SK-N-SH treated with all-trans-retinoic acid at 6 μM for 48 hours (cell line): Measurements from ENCODE around the gene UNC5B.

Experiments
- ATAC-seq: fragments of 200-7000 bp; cut with Tn5 transposase; 3 replicates; pipeline ENCODE4 v1.9.1; 2020; ENCODE audit warnings: mild to moderate bottlenecking, moderate library complexity
- ARNTL ChIP-seq: fragments of 450-650 bp; formaldehyde crosslinking; IDR thresholded peaks from 2 replicates; pipeline ENCODE4 v1.5.0; 2020; ENCODE audit warnings: low read depth, mild to moderate bottlenecking, moderate library complexity, borderline replicate concordance
- BACH2 ChIP-seq: fragments of 250-450 bp; sonication (Bioruptor Pico); IDR thresholded peaks from 2 replicates; pipeline ENCODE4 v1.9.0; 2021; ENCODE audit warnings: mild to moderate bottlenecking, borderline replicate concordance
- CSDC2 ChIP-seq: fragments of 250-450 bp; sonication (Bioruptor Pico); IDR thresholded peaks from 2 replicates; pipeline ENCODE4 v1.5.0; 2020; ENCODE audit warnings: mild to moderate bottlenecking, moderate library complexity
- ESRRG ChIP-seq: fragments of 250-450 bp; sonication (Bioruptor Pico); IDR thresholded peaks from 2 replicates; pipeline ENCODE4 v1.6.1; 2021; ENCODE audit warnings: mild to moderate bottlenecking
- GLIS3 ChIP-seq: fragments of 250-450 bp; sonication (Bioruptor Pico); IDR thresholded peaks from 2 replicates; pipeline ENCODE4 v1.5.0; 2020; ENCODE audit warnings: mild to moderate bottlenecking, moderate library complexity
- ISL1 ChIP-seq: fragments of 250-450 bp; sonication (Bioruptor Pico); IDR thresholded peaks from 2 replicates; pipeline ENCODE4 v2.1.2; 2022; ENCODE audit warnings: mild to moderate bottlenecking, moderate library complexity
- OSR1 ChIP-seq: fragments of 250-450 bp; sonication (Bioruptor Pico); IDR thresholded peaks from 2 replicates; pipeline ENCODE4 v1.8.0; 2022; ENCODE audit warnings: moderate library complexity, mild to moderate bottlenecking, inconsistent platforms
- PPARA ChIP-seq: fragments of 250-450 bp; sonication (Bioruptor Pico); IDR thresholded peaks from 2 replicates; pipeline ENCODE4 v1.5.0; 2020; ENCODE audit warnings: mild to moderate bottlenecking, borderline replicate concordance
- RARB ChIP-seq: fragments of 250-450 bp; sonication (Bioruptor Pico); IDR thresholded peaks from 2 replicates; pipeline ENCODE4 v1.8.0; 2021; ENCODE audit warnings: mild to moderate bottlenecking, moderate library complexity
- SNAI2 ChIP-seq: fragments of 250-450 bp; sonication (Bioruptor Pico); IDR thresholded peaks from 2 replicates; pipeline ENCODE4 v1.5.0; 2020; ENCODE audit warnings: mild to moderate bottlenecking, moderate library complexity
- TCF4 ChIP-seq: fragments of 250-450 bp; sonication (Bioruptor Pico); IDR thresholded peaks from 2 replicates; pipeline ENCODE4 v1.8.0; 2021; ENCODE audit warnings: mild to moderate bottlenecking, moderate library complexity, borderline replicate concordance
- TOX ChIP-seq: fragments of 250-450 bp; sonication (Bioruptor Pico); IDR thresholded peaks from 2 replicates; pipeline ENCODE4 v1.8.0; 2021; ENCODE audit warnings: mild to moderate bottlenecking, moderate library complexity, borderline replicate concordance
- ZC3H10 ChIP-seq: fragments of 250-450 bp; sonication (Bioruptor Pico); IDR thresholded peaks from 2 replicates; pipeline ENCODE4 v1.5.1; 2021; ENCODE audit warnings: mild to moderate bottlenecking, moderate library complexity
- ZFP3 ChIP-seq: fragments of 250-450 bp; sonication (Bioruptor Pico); IDR thresholded peaks from 2 replicates; pipeline ENCODE4 v1.5.0; 2020; ENCODE audit warnings: mild to moderate bottlenecking, moderate library complexity
- ZFP30 ChIP-seq: fragments of 450-650 bp; formaldehyde crosslinking; IDR thresholded peaks from 2 replicates; pipeline ENCODE4 v1.5.0; 2022; ENCODE audit warnings: mild to moderate bottlenecking, moderate library complexity
- ZNF565 ChIP-seq: fragments of 450-650 bp; formaldehyde crosslinking; conservative IDR thresholded peaks from 2 replicates; pipeline ENCODE4 v1.5.0; 2020; ENCODE audit warnings: low read depth, mild to moderate bottlenecking, moderate library complexity
- ZNF70 ChIP-seq: fragments of 450-650 bp; formaldehyde crosslinking; IDR thresholded peaks from 2 replicates; pipeline ENCODE4 v1.5.0; 2020; ENCODE audit warnings: mild to moderate bottlenecking, moderate library complexity
- ZNF8 ChIP-seq: fragments of 450-650 bp; formaldehyde crosslinking; IDR thresholded peaks from 2 replicates; pipeline ENCODE4 v1.5.0; 2020; ENCODE audit warnings: mild to moderate bottlenecking, moderate library complexity
- TF ChIP-seq, protein P1 (sequence below): fragments of 250-450 bp; sonication (Bioruptor Pico); IDR thresholded peaks from 2 replicates; pipeline ENCODE4 v1.8.0; 2021; ENCODE audit warnings: low read depth, mild to moderate bottlenecking, moderate library complexity, borderline replicate concordance
- TF ChIP-seq, protein P2 (sequence below): fragments of 250-450 bp; sonication (Bioruptor Pico); IDR thresholded peaks from 2 replicates; pipeline ENCODE4 v1.5.0; 2020; ENCODE audit warnings: mild to moderate bottlenecking, moderate library complexity
- TF ChIP-seq, protein P3 (sequence below): fragments of 250-450 bp; sonication (Bioruptor Pico); IDR thresholded peaks from 2 replicates; pipeline ENCODE4 v1.5.1; 2021; ENCODE audit warnings: mild to moderate bottlenecking, moderate library complexity
- TF ChIP-seq, protein P4 (sequence below): fragments of 250-450 bp; sonication (Bioruptor Pico); IDR thresholded peaks from 2 replicates; pipeline ENCODE4 v1.5.1; 2020; ENCODE audit warnings: low read depth, mild to moderate bottlenecking, moderate library complexity

UNC5B gene

DNA sequence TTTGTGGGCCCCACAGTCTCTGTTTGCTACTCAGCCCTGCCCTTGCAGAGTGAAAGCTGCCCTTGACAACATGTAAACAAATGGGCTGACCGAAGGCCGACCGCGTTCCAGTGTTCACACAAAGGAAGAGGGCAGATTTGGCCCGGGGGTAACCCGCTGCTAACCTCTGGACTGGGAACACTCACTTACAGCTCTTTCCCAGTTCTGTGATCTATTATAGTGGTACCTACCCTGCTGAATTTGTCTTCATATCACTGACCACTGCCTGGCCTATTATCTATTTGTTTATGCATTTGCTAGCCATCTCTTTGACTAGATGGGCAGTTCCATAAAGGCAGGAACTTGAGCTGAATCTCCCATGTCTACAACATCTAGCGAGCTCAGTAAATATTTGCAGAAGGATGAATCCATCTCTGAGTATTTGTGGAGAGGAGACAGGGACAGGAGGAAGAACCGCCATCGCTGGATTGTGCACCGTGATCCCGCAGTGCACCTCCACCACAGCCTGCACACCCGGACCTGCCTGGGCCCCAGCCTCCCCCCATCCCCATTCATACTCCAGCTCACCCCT, 121.9 kb downstream of the UNC5B start:
- TF ChIP-seq OSR1 (CRISPR knock-in tag) (no peak), BACH2 (CRISPR knock-in tag) (no peak), ESRRG (CRISPR knock-in tag) (no peak), ZNF565 (CRISPR knock-in tag) (no peak), SNAI2 (CRISPR knock-in tag) (no peak), ISL1 (no peak), ZNF8 (no peak), ARNTL (CRISPR knock-in tag) (no peak), ZC3H10 (CRISPR knock-in tag) (no peak), CSDC2 (CRISPR knock-in tag) (no peak), PPARA (CRISPR knock-in tag) (no peak), TOX (no peak), RARB (CRISPR knock-in tag) (no peak), ZFP3 (CRISPR knock-in tag) (no peak), ZFP30 (CRISPR knock-in tag) (no peak), TCF4 (CRISPR knock-in tag) (no peak)
- TF ChIP-seq, protein P1, sequence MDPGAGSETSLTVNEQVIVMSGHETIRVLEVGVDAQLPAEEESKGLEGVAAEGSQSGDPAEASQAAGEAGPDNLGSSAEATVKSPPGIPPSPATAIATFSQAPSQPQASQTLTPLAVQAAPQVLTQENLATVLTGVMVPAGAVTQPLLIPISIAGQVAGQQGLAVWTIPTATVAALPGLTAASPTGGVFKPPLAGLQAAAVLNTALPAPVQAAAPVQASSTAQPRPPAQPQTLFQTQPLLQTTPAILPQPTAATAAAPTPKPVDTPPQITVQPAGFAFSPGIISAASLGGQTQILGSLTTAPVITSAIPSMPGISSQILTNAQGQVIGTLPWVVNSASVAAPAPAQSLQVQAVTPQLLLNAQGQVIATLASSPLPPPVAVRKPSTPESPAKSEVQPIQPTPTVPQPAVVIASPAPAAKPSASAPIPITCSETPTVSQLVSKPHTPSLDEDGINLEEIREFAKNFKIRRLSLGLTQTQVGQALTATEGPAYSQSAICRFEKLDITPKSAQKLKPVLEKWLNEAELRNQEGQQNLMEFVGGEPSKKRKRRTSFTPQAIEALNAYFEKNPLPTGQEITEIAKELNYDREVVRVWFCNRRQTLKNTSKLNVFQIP (CRISPR knock-in tag): no peak
- TF ChIP-seq, protein P2, sequence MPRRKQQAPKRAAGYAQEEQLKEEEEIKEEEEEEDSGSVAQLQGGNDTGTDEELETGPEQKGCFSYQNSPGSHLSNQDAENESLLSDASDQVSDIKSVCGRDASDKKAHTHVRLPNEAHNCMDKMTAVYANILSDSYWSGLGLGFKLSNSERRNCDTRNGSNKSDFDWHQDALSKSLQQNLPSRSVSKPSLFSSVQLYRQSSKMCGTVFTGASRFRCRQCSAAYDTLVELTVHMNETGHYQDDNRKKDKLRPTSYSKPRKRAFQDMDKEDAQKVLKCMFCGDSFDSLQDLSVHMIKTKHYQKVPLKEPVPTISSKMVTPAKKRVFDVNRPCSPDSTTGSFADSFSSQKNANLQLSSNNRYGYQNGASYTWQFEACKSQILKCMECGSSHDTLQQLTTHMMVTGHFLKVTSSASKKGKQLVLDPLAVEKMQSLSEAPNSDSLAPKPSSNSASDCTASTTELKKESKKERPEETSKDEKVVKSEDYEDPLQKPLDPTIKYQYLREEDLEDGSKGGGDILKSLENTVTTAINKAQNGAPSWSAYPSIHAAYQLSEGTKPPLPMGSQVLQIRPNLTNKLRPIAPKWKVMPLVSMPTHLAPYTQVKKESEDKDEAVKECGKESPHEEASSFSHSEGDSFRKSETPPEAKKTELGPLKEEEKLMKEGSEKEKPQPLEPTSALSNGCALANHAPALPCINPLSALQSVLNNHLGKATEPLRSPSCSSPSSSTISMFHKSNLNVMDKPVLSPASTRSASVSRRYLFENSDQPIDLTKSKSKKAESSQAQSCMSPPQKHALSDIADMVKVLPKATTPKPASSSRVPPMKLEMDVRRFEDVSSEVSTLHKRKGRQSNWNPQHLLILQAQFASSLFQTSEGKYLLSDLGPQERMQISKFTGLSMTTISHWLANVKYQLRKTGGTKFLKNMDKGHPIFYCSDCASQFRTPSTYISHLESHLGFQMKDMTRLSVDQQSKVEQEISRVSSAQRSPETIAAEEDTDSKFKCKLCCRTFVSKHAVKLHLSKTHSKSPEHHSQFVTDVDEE: no peak
- TF ChIP-seq, protein P3, sequence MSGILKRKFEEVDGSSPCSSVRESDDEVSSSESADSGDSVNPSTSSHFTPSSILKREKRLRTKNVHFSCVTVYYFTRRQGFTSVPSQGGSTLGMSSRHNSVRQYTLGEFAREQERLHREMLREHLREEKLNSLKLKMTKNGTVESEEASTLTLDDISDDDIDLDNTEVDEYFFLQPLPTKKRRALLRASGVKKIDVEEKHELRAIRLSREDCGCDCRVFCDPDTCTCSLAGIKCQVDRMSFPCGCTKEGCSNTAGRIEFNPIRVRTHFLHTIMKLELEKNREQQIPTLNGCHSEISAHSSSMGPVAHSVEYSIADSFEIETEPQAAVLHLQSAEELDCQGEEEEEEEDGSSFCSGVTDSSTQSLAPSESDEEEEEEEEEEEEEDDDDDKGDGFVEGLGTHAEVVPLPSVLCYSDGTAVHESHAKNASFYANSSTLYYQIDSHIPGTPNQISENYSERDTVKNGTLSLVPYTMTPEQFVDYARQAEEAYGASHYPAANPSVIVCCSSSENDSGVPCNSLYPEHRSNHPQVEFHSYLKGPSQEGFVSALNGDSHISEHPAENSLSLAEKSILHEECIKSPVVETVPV: no peak
- ATAC-seq: no peak

DNA sequence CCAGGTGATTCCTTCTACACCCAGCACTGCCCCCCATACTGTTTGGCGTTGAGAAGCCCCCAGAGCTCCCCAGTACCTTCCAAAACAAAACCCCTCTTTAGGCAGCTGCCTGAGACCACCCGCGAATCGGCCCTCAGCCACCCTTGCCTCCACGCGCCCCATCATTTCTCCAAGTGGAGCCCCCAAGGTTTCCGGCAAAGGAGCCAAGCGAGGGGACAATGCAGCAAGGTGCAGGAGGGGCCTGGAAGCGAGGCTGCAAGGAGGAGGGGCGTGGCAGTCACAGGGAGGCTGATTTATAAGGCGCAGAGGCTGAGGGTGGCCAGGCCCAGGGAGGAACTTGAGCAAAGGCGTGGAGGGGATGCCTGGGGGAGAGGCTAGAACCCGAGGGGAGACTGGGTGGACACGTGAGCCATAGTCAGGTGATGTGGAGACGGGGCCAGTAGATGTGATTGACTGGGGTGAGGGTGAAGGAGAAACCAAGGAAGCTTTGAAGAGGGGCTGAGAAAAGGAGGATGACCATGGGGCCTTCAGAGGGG, 122.9 kb downstream of the UNC5B start:
- TF ChIP-seq, protein P4, sequence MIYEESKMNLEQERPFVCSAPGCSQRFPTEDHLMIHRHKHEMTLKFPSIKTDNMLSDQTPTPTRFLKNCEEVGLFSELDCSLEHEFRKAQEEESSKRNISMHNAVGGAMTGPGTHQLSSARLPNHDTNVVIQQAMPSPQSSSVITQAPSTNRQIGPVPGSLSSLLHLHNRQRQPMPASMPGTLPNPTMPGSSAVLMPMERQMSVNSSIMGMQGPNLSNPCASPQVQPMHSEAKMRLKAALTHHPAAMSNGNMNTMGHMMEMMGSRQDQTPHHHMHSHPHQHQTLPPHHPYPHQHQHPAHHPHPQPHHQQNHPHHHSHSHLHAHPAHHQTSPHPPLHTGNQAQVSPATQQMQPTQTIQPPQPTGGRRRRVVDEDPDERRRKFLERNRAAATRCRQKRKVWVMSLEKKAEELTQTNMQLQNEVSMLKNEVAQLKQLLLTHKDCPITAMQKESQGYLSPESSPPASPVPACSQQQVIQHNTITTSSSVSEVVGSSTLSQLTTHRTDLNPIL (CRISPR knock-in tag): no peak
- TF ChIP-seq SNAI2 (CRISPR knock-in tag): no peak
- no peak for TF ChIP-seq ESRRG (CRISPR knock-in tag)
- TF ChIP-seq CSDC2 (CRISPR knock-in tag): no peak
- TF ChIP-seq BACH2 (CRISPR knock-in tag): no peak
- no peak for TF ChIP-seq ARNTL (CRISPR knock-in tag)
- TF ChIP-seq ZNF70 (CRISPR knock-in tag): no peak
- TF ChIP-seq ZNF8: no peak
- no peak for TF ChIP-seq TOX
- no peak for TF ChIP-seq GLIS3
- TF ChIP-seq RARB (CRISPR knock-in tag): no peak
- no peak for TF ChIP-seq ZFP3 (CRISPR knock-in tag)
- TF ChIP-seq ZFP30 (CRISPR knock-in tag): no peak
- TF ChIP-seq, protein P1 (CRISPR knock-in tag): no peak
- TF ChIP-seq, protein P3: no peak
- TF ChIP-seq ZC3H10 (CRISPR knock-in tag): no peak
- TF ChIP-seq, all 23 proteins: peak for 0

More for the DNA sequence above, 122.9 kb downstream of the UNC5B start:
- ATAC-seq: no peak
